22Rv1 (cell line): ENCODE measurements around the gene ATP8B1.

Experiments
- H3K27ac ChIP-seq: fragments of 450-650 bp; 2 replicates; pipeline ENCODE4 v1.5.1; 2017
- CTCF ChIP-seq: fragments of 450-650 bp; IDR thresholded peaks from 2 replicates; pipeline ENCODE4 v1.5.1; 2017; ENCODE audit warnings: mild to moderate bottlenecking
- ZFX ChIP-seq: fragments of 450-650 bp; IDR thresholded peaks from 2 replicates; pipeline ENCODE4 v1.6.1; 2017; ENCODE audit warnings: antibody characterized with exemption, borderline replicate concordance

ATP8B1 gene

GRCh38 chr18:57698571-57699276 lies 104.4 kb downstream of the ATP8B1 start:
- H3K27ac ChIP-seq: peak overlapping the region; percentile 90
- no peak for TF ChIP-seq ZFX
- TF ChIP-seq CTCF: no peak

- TF ChIP-seq ZFX: no peak
- TF ChIP-seq CTCF: no peak
- no peak overlapping the region for H3K27ac ChIP-seq
Measured at GRCh38 chr18:57697426-57697825, 105.7 kb downstream of the ATP8B1 start.

- TF ChIP-seq CTCF (no peak), ZFX (no peak)
- H3K27ac ChIP-seq: no peak overlapping the region
Measured at GRCh38 chr18:57696271-57696670, 106.8 kb downstream of the ATP8B1 start.

GRCh38 chr18:57691363-57691762 lies 111.8 kb downstream of the ATP8B1 start:
- no peak overlapping the region for H3K27ac ChIP-seq
- TF ChIP-seq CTCF (no peak), ZFX (no peak)

- TF ChIP-seq ZFX (no peak), CTCF (no peak)
- no peak overlapping the region for H3K27ac ChIP-seq
Measured at GRCh38 chr18:57687970-57688369, 115.1 kb downstream of the ATP8B1 start.

GRCh38 chr18:57683470-57683869 lies 119.6 kb downstream of the ATP8B1 start:
- no peak overlapping the region for H3K27ac ChIP-seq
- TF ChIP-seq CTCF: no peak
- TF ChIP-seq ZFX: no peak

GRCh38 chr18:57677262-57678211 lies 125.6 kb downstream of the ATP8B1 start:
- no peak overlapping the region for H3K27ac ChIP-seq
- TF ChIP-seq ZFX (no peak), CTCF (no peak)
